GM19372 (cell line): ENCODE results near the gene DNPEP.

ENCODE experiments used
- ATAC-seq: cut with Tn5 transposase; IDR thresholded peaks from one replicate; pipeline ENCODE4 v1.9.1; 2021; ENCODE audit warnings: mild to moderate bottlenecking, low read depth, moderate library complexity; ENCODE audit not compliant: unreplicated experiment

DNPEP gene

DNA sequence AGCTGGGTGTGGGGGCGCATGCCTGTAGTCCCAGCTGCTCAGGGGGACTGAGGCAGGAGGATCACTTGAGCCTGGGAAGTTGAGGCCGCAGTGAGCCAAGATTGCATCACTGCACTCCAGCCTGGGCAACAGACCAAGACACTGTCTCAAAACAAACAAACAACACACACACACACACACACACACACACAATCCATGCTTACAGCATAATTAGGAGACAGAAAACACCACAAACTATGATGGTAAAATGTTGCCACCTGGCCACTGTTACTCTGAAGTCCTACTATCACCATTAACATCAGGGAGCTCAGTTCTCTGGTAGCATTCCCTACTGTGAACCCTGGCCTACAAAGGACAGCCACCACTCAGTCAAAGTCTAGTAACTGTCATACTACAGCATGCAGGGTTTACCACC lies 18.3 kb downstream of the DNPEP start:
- ATAC-seq = no peak

DNA sequence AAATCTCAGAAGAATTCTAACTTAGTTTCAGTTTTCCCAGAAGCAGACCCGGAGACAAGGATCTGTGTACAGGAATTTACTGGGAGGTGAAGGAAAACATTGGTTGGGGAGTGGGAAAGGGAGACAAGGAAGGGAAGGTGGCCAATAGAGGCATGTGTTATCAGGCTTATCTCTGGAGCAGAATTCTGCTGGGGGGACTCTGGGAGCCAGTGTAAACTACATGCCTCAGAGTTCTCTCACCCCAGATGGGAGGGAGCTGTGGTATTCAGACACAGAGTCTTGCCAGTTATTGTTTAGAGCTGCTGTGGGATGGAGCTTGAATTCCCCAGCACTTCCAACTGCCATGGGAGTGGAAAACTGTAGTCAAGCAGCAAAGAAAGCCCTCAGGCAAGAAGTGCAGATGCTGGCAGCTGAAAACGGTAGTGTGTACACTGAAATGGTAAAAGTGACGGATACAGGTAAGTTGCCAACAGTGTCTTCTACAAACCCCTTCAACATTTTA lies 19.0 kb downstream of the DNPEP start:
- ATAC-seq = no peak

DNA sequence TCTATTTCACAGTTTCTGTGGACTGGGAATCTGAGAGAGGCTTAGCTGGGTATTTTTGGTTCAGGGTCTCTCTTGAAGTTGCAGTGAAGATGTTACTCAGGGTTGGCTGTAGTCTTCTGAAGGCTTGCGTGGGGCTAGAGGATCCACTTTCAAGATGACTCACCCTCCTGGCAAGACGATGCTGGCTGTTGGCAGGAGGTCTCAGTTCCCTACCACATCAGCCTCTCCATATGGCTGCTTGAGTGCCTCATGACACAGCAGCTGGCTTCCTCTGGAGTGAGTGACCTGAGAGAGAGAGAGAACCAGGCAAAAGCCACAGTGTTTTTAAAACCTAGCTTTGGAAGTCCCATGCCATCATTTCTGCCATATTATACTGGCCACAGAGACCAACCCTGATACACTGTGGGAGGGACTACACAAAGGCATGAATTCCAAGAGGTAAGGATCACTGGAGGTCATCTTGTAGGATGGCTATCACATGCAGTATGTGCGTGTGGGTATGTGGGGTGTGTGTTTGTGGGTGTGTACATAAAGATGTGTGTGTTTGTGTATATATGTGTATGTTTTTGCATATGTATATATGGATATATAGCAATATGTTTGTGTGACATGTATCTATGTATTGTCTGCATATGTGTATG lies 25.1 kb downstream of the DNPEP start:
- peak; percentile 76 for ATAC-seq

DNA sequence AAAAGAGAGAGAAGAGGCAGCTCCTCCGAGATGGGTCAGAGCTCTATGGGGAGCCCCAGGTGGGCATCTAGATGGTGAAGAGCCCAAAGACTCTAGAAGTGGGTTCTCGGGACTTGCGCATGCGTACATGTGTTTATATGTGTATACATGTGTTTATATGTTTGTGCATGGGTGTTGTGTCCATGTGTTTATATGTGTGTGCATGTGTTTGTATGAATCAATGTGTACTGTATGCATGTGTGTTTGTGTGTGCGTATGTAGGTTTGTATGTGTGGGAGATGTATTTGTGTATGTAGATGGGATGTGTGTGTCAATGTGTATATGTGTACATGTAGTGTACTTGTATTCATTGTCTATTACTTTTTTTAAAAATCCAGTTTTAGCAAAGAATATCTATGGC lies 25.6 kb downstream of the DNPEP start:
- no peak for ATAC-seq

DNA sequence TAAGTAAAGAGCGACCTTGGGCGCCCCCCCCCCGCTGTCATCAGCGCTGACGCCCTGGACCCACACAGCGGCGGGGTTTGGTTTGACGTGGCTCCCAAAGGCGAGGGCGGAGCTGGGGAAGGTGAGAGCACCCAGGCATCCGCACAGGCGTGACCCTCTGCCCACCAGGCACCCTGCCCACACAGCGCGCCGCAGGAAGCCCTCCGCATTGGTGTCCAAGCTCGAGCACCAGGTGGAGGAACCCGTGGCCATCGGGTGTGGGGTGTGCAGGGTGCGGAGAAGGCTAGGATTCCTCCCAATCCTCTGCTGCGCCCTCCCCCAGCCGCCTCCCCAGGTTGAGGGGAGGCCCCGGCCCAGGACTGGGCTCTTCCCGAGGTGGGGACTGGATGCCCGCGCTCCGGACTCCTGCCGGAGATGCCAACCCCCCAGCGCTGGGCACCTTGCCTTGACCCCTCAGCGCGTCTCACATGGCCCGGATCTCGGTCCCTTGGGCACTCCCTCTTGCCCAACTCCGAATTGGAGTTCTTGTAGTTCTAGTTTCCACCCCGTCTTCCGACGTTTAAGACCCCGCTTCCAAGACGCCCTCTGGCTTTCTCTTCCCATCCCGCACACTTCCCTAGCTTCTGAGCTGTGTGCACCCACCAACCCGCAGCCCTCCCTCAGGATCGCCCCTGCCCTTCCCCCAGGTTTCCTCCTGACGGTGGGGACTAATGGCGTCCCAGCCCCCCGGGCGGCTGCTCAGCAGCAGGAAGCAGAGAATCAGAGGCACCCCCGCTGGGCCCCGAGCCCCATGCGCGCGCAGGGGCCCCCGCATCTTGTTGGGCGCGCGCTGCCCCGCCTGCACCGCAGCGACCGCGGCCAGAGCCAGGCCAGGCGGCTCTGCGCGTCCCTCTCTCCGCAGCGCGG lies 29.3 kb downstream of the DNPEP start:
- no peak for ATAC-seq

DNA sequence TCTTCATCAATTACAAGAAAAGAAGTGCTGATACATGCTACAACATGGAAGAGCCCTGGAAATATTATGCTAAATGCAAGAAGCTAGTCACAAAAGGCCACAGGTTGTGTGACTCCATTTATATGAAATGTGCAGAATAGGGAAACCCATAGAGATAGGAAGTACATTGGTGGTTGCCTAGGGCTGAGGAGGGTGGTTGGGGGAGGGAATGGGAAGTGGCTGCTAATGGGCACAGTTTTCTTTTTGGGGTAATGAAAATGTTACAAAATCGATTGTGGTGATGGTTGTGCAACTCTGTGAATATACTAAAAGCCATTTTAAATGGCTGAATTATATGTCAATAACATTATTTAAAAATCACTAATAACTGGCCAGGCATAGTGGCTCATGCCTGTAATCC lies 30.9 kb downstream of the DNPEP start:
- no peak for ATAC-seq

DNA sequence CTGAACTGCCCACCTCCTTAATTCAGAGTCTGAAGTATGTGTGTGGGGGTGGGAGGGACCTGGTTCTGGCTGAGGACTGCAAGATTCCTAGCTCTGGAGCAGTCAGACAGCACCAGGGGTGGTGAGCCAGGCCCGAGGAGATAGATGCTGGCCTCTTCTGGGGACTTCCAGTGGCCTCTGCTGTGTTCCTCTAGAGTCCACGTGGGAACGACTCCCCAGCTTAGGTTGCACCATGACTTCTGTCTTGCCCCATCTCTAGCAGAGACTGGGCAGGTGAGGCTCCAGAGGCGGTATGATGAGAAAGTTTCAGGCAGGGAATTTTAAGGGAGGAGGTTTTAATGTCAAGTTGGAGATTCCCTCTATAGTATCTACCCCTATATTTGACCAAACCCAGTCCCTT lies 33.1 kb downstream of the DNPEP start:
- ATAC-seq = no peak

- no peak for ATAC-seq
These were observed 34.6 kb downstream of the DNPEP start for GRCh38 chr2:219353129-219353528.

DNA sequence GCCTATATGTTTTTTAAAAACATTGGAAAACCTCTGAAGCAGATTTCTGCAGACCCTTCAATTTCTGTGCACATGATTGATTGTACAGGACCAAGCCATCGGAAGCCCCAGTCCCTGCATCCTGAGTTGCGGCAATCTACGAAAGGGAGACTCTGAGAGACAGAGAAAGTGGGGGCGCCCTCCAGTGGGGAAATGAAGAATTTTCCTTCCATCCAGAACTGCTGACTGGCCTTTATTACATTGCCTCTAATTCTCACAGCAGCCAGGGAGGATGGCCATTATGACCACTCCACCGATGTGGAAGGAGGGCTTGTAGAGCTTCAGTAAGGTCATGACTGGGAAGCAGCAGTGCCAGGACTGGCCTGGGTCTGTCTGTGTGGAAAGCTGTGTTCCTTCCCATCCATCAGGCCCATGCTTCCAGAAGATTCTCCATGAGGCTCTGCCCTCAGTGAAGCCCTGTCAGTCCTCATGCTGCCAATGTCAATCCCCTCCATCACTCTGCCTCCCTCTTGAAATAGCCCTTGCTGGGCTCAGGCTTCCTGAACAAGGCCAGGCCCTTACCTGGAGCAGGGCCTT lies 35.2 kb downstream of the DNPEP start:
- peak; percentile 64 for ATAC-seq

DNA sequence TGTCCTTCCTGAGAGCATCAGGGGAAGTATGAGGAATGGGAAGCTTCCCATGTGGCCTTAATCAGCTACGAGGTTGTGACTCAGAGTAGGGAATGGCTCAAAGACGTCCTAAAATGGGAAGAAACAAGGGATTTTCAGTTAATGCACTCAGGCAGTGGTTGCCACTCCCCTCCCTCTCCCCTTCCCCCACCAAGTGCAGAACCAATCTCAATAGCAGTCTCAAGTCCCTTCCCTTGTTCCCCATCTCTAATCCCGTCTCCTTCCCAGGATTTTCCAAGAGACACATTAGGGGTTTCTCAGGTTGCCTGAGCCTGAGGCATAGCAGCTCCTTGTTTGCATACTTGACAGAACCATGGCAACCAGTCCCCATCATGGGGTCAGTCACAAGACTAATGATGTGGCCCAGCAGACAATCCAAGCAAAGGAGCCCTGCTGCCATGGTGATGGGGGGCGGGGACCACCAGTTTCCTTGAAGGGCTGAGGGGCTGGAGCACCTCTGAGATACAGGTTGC lies 36.9 kb downstream of the DNPEP start:
- ATAC-seq = no peak

DNA sequence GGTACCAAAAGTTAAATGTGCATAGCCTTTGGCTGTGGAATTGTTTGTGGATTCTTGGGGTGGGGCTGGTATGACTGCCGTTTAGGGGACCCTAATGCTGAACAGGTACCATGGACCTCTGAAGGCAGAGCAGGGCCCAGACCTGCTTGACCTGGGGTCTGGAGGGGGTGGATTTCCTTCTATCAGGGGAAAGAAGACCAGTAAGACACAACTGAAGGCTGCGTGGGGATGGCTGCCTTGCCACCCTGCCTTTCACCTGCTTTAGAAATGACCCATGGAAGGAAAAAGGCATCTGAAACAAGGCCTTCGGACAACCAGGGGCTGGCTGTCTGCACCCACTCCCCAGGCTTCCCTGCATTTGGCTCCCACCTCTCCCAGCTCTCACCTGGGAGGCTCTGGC lies 37.5 kb downstream of the DNPEP start:
- ATAC-seq = no peak

- no peak for ATAC-seq
These were observed 42.8 kb downstream of the DNPEP start for GRCh38 chr2:219344751-219345430.

DNA sequence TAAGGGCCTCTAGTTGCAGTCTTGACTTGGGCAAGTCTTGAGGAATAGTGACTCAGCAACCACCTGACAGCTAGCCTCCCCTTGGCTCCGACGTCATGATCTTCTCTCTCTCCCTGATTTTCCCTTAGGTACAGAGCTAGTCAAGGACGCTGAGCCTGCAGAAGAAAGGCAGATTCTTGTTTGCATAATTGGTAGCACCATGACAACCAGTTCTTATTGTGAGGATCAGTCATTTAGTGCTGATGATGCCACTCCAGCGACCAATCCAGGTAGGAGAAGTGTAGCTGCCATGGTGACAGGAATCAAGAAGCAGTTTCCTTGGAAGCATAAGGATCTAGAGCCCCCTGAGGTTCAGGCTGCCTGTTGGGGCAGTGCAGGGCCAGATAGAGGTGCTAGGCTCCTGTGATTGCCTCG lies 52.3 kb downstream of the DNPEP start:
- no peak for ATAC-seq

- no peak for ATAC-seq
These were observed 53.6 kb downstream of the DNPEP start for GRCh38 chr2:219334076-219334475.

GRCh38 chr2:219332542-219332941 lies 55.2 kb downstream of the DNPEP start, which contains the start of gene RESP18:
Gene RESP18 (minus strand): TSS chr2:219332744.
- no peak for ATAC-seq

DNA sequence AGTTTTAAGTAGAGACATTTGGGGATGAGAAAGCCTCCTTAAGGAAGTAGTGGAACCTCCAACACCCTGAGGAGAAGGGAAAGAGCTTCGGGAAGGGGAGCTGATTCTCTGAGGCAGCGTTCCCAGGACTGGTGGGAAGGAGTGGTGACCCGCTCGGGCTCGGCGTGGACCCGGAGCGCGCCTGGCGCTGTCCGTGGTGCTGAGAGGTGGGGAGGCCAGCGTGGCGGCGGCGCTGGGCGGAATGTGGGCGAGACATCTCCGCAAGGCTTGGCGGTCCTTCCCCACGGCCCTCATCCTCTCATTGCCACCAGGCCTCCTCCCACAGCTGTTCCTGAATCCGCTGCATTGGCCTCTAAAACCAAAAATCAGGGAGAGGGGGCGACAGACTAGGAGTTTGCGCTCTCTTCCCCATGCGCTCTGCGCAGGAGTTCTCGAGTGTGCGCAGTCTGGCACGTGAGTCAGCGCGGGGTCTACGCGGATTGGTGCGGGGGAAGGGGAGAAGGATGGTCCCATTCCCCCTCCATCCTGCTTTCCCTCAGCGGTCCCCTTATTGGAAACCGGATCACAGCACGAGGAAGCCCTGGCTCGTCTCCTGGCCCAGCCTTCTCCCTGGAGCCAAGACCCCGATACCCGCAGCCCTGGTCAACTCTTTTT lies 56.0 kb downstream of the DNPEP start:
- no peak for ATAC-seq

DNA sequence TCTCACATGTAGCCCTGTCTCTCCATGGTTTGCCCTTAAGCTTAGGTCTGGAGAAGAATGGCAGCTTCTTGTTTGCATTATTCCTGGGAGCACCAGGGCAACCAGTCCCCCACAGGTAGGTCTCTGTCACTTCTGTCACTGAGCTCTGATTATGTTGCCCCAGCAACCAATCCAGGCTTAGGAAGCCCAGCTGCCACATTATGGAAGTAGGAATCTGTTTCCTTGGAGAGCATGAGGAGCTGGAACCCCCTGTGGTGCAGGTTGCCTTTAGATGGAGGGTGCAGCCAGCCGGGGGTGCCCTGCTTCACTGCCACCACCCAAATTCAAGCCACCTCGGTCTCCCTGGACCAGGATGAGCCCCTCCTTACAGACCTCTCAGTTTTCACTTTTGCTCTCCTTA lies 60.0 kb downstream of the DNPEP start:
- no peak for ATAC-seq

GRCh38 chr2:219325657-219326315 lies 61.9 kb downstream of the DNPEP start:
- no peak for ATAC-seq

GRCh38 chr2:219325136-219325535 lies 62.6 kb downstream of the DNPEP start:
- no peak for ATAC-seq

GRCh38 chr2:219323434-219323833 lies 64.3 kb downstream of the DNPEP start:
- no peak for ATAC-seq
